GM21381 (cell line): ENCODE results near the gene CYTH3.
"Not testable (repeated sequence)": the region's sequence is repeated elsewhere in the genome, so short reads cannot be mapped to it uniquely, and the experiment has no call there.

Source experiments
- ATAC-seq: cut with Tn5 transposase; IDR thresholded peaks from one replicate; pipeline ENCODE4 v1.9.1; 2021; ENCODE audit warnings: mild to moderate bottlenecking, moderate library complexity; ENCODE audit not compliant: unreplicated experiment

CYTH3 gene

GRCh38 chr7:6272481-6273323, at the start of gene CYTH3:
Gene CYTH3, minus strand, starts transcription at chr7:6272624. Its CDS starts 117 bp downstream, at chr7:6272507.
- peak; percentile 89 for ATAC-seq

GRCh38 chr7:6320791-6321190, 48.4 kb upstream of the CYTH3 start:
- ATAC-seq: no peak

GRCh38 chr7:6317797-6318438, 45.5 kb upstream of the CYTH3 start:
- ATAC-seq: no peak

GRCh38 chr7:6316226-6316625, 43.8 kb upstream of the CYTH3 start:
- no peak for ATAC-seq

- no peak for ATAC-seq
Observed at GRCh38 chr7:6315746-6316145, 43.3 kb upstream of the CYTH3 start.

GRCh38 chr7:6310271-6310993, 38.0 kb upstream of the CYTH3 start:
- ATAC-seq: no peak

- ATAC-seq: no peak
Observed at GRCh38 chr7:6307762-6308161, 35.3 kb upstream of the CYTH3 start.

GRCh38 chr7:6306471-6306870, 34.0 kb upstream of the CYTH3 start:
- ATAC-seq: no peak

GRCh38 chr7:6305330-6305729, 32.9 kb upstream of the CYTH3 start:
- ATAC-seq: no peak

- ATAC-seq: not testable (repeated sequence)
Observed at GRCh38 chr7:6301446-6301845, 29.0 kb upstream of the CYTH3 start.

GRCh38 chr7:6299774-6300173, 27.4 kb upstream of the CYTH3 start:
- ATAC-seq: no peak

- no peak for ATAC-seq
Observed at GRCh38 chr7:6294839-6295238, 22.4 kb upstream of the CYTH3 start.

GRCh38 chr7:6293202-6293601, 20.8 kb upstream of the CYTH3 start:
- no peak for ATAC-seq

- not testable (repeated sequence) for ATAC-seq
Observed at GRCh38 chr7:6291941-6292340, 19.5 kb upstream of the CYTH3 start.

- no peak for ATAC-seq
Observed at GRCh38 chr7:6291531-6291930, 19.1 kb upstream of the CYTH3 start.

GRCh38 chr7:6290319-6290741, 17.9 kb upstream of the CYTH3 start:
- no peak for ATAC-seq

GRCh38 chr7:6288270-6288860, 15.9 kb upstream of the CYTH3 start:
- no peak for ATAC-seq

- no peak for ATAC-seq
Observed at GRCh38 chr7:6286486-6286885, 14.1 kb upstream of the CYTH3 start.

GRCh38 chr7:6284461-6285360, 12.3 kb upstream of the CYTH3 start:
- ATAC-seq: no peak

- ATAC-seq: no peak
Observed at GRCh38 chr7:6284055-6284400, 11.6 kb upstream of the CYTH3 start.
